ENCODE measurements around the gene CYP11A1. TPM values are rescaled to one million over a fixed set of nuclear protein-coding genes. Genes with fewer than 3 reads are reported as not detected.
A peak's percentile ranks its signal among the peaks of the same experiment; 100 is the strongest.

The CYP11A1 gene
- total RNA-seq, 1 donor from 2014 or later: 0.82 TPM

DNA sequence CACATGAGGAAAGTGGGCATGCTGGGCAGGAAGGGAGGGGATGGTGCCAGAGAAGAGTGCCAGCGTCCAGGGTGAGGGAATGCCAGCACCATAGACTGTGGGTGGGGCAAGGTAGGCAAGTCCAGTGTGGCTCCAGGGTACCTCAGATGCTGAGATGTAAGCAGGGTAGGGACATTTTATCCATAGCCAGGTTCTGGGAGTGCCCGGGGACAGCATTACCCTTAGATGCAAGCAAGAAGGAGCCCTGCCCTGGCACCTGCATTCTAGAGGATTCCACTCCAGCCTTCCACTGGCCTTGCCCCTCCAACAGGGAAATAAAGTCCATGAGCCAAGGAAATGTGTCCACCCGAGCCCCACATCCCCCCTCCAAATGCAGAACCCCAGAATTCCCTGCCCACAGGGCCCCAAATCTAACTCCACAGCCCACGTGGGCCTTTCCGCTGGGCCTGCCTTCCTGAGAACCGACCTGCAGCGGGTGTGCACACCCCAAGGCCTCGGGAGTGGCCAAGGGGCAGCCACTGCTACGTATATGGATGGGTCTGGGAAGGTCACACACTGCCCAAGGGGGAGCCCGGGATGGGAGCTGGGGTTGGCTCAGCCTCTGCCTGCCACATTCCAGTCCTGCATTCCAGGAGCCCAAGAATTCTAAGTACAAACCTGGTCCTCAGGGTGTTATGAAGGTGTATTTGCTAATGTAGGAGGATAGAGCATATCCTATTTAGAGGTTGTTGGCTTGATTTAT lies 20.3 kb upstream of the CYP11A1 start:
- Mint-ChIP-seq H3K9me3 (ENCODE audit: unreplicated experiment) (no peaks in the 10 kb centered on the region), H3K36me3 (ENCODE audit: low read depth, unreplicated experiment) (no peaks in the 10 kb centered on the region), H3K4me1 (ENCODE audit: unreplicated experiment) (peaks cover 54% of the 10 kb centered on the region), H3K27me3 (ENCODE audit: unreplicated experiment) (peaks cover 8% of the 10 kb centered on the region), H3K27ac (ENCODE audit: unreplicated experiment) (no peak overlapping the region), H3K4me3 (ENCODE audit: unreplicated experiment) (no peak overlapping the region)
- TF ChIP-seq, protein P1, sequence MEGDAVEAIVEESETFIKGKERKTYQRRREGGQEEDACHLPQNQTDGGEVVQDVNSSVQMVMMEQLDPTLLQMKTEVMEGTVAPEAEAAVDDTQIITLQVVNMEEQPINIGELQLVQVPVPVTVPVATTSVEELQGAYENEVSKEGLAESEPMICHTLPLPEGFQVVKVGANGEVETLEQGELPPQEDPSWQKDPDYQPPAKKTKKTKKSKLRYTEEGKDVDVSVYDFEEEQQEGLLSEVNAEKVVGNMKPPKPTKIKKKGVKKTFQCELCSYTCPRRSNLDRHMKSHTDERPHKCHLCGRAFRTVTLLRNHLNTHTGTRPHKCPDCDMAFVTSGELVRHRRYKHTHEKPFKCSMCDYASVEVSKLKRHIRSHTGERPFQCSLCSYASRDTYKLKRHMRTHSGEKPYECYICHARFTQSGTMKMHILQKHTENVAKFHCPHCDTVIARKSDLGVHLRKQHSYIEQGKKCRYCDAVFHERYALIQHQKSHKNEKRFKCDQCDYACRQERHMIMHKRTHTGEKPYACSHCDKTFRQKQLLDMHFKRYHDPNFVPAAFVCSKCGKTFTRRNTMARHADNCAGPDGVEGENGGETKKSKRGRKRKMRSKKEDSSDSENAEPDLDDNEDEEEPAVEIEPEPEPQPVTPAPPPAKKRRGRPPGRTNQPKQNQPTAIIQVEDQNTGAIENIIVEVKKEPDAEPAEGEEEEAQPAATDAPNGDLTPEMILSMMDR (IDR thresholded peaks at IDR 0.05; ENCODE audit: unreplicated experiment): no peak
- DNase-seq (ENCODE audit: low spot score): no peak

DNA sequence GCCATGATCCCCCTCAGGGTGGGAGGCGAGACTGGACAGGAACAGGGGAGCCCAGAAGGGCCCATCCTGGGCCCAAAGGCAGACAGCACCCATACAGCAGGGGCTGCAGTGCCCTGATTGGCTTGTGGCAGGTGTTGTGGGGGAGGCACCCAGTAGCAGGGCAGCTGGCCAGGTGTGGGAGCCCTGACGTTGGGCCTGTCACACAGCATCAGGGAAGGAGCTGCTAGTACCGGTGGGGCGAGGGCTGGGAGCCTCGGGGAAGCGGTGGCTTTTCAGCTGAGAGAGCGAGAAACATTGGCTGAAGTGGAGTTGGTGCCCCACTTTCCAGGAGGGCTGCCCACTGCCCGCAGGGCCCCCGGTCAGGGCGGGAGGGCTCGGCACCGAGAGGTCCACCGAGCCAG lies 19.7 kb upstream of the CYP11A1 start:
- no peak overlapping the region for H3K27ac Mint-ChIP-seq (ENCODE audit: unreplicated experiment)
- H3K4me1 Mint-ChIP-seq (ENCODE audit: unreplicated experiment): peaks cover 54% of the 10 kb centered on the region
- DNase-seq (ENCODE audit: low spot score): no peak
- TF ChIP-seq, protein P1 (IDR thresholded peaks at IDR 0.05; ENCODE audit: unreplicated experiment): no peak
- no peak overlapping the region for H3K4me3 Mint-ChIP-seq (ENCODE audit: unreplicated experiment)
- peaks cover 6% of the 10 kb centered on the region for H3K27me3 Mint-ChIP-seq (ENCODE audit: unreplicated experiment)
- H3K9me3 Mint-ChIP-seq (ENCODE audit: unreplicated experiment): no peaks in the 10 kb centered on the region
- H3K36me3 Mint-ChIP-seq (ENCODE audit: low read depth, unreplicated experiment): no peaks in the 10 kb centered on the region

DNA sequence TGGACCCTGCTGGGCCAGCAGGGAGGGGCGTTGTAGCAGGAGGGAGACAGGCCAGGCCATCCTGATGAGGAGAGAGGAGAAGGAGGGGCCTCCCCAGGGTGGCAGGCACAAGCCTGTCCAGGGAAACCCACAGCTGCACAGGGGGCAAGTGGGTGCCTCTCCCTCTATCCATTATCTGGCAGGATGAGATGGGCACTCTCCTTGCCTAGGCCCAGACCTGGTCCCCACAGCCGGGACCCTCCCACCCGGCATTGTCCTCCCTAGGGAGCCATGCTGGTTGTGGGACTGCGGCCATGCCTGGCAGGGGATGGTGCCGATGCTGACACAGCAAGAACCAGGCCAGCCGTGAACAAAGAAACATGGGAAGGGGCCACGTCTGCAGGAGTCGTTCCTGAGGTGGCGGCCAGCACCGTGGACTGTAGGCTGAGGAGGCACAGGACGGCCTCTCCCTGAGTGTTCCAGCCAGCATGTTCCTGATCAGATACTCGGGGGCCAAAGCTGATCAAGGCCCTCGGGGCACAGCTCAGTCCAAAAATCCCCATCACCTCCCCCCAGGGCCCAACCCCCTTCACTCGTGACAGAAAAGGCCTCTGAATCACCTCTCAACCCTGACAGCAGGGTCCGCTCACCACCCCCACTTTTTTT lies 19.2 kb upstream of the CYP11A1 start:
- Mint-ChIP-seq H3K4me3 (ENCODE audit: unreplicated experiment) (no peak overlapping the region), H3K9me3 (ENCODE audit: unreplicated experiment) (no peaks in the 10 kb centered on the region), H3K4me1 (ENCODE audit: unreplicated experiment) (peaks cover 49% of the 10 kb centered on the region), H3K27me3 (ENCODE audit: unreplicated experiment) (peaks cover 4% of the 10 kb centered on the region), H3K27ac (ENCODE audit: unreplicated experiment) (peak overlapping the region; percentile 80), H3K36me3 (ENCODE audit: low read depth, unreplicated experiment) (no peaks in the 10 kb centered on the region)
- TF ChIP-seq, protein P1 (IDR thresholded peaks at IDR 0.05; ENCODE audit: unreplicated experiment): no peak
- DNase-seq (ENCODE audit: low spot score): no peak

DNA sequence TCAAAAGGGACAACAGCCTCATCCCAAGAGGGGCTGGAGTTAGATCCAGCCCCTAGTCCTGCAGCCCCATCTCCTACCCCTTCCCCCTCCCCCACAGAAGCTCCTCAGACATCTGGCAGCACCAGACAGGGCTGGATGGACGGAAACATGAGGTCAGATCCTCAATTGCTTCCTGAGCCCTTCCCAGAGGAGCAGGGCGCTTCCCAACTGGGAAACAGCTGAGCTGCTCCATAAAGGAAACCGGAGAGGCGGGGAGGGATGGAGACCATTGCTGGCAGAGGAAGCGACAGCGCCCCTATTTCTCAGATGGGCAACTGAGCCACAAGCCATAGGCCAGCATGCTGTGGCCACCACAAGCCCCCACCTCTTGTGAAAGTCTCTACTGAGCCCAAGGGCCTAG lies 18.3 kb upstream of the CYP11A1 start:
- Mint-ChIP-seq H3K4me3 (ENCODE audit: unreplicated experiment) (no peak overlapping the region), H3K36me3 (ENCODE audit: low read depth, unreplicated experiment) (no peaks in the 10 kb centered on the region), H3K27ac (ENCODE audit: unreplicated experiment) (peak overlapping the region; percentile 67), H3K4me1 (ENCODE audit: unreplicated experiment) (peaks cover 44% of the 10 kb centered on the region), H3K9me3 (ENCODE audit: unreplicated experiment) (no peaks in the 10 kb centered on the region), H3K27me3 (ENCODE audit: unreplicated experiment) (peaks cover 6% of the 10 kb centered on the region)
- DNase-seq (ENCODE audit: low spot score): peak; percentile 44
- TF ChIP-seq, protein P1 (IDR thresholded peaks at IDR 0.05; ENCODE audit: unreplicated experiment): no peak
